T47D (cell line): ENCODE data around the gene GBE1.

Experiments used
- DNase-seq, 2 experiments: peaks; one replicate each; pipeline versions ENCODE4 v3.0.0 to v3.0.0-alpha.2; 2011 to 2012; ENCODE audit warnings: low read depth in 1 of 2, low spot score in 1 of 2
- JUND ChIP-seq: IDR thresholded peaks from 2 replicates; pipeline ENCODE4 v1.6.1; 2012; ENCODE audit warnings: low read depth
- in situ Hi-C: cut with HindIII; loops from 2 replicates; pipeline ENCODE4 v1.10.0; 2016; ENCODE audit warnings: low sequenced_read_pairs, low pct_unique_long_range_greater_than_20kb

Gene GBE1

GRCh38 chr3:81444817-81445460 is 316.5 kb downstream of the GBE1 start:
- in situ Hi-C loops = no loop called here
- TF ChIP-seq JUND = no peak
- no peak for DNase-seq

GRCh38 chr3:81443958-81444357 is 317.5 kb downstream of the GBE1 start:
- in situ Hi-C loops = no loop called here
- DNase-seq = no peak

GRCh38 chr3:81443457-81443782 is 318.0 kb downstream of the GBE1 start:
- TF ChIP-seq JUND = no peak
- no peak for DNase-seq
- in situ Hi-C loops = no loop called here

More at GRCh38 chr3:81443958-81444357, 317.5 kb downstream of the GBE1 start:
- no peak for TF ChIP-seq JUND

- in situ Hi-C loops = no loop called here
- TF ChIP-seq JUND = no peak
- no peak for DNase-seq
Observed at GRCh38 chr3:81442758-81443456, 318.5 kb downstream of the GBE1 start.

GRCh38 chr3:81440661-81441060 is 320.8 kb downstream of the GBE1 start:
- in situ Hi-C loops = no loop called here
- no peak for DNase-seq

More at GRCh38 chr3:81440661-81441060, 320.8 kb downstream of the GBE1 start:
- no peak for TF ChIP-seq JUND
